Fibroblast of the aortic adventitia (primary cell): ENCODE results near the gene CAVIN4. TPM values are rescaled to one million over a fixed set of nuclear protein-coding genes. Genes with fewer than 3 reads are reported as not detected.

Experiments
- DNase-seq: peaks from one replicate; pipeline ENCODE4 v3.0.0-alpha.2; 2010; ENCODE audit warnings: low read depth
- H3K4me3 ChIP-seq: 2 replicates; pipeline ENCODE4 v1.5.1; 2011; ENCODE audit warnings: low read depth, mild to moderate bottlenecking, control low read depth, low read length, moderate library complexity
- CTCF ChIP-seq: IDR thresholded peaks from 2 replicates; pipeline ENCODE4 v1.5.1; 2011; ENCODE audit warnings: mild to moderate bottlenecking, low read length, control low read depth, inconsistent platforms; ENCODE audit not compliant: insufficient read depth
- total RNA-seq: library from RNA; depleted of rRNA; stranded (reverse); fragments of >200 nt; gene quantifications from 2 replicates; pipeline ENCODE4 v1.2.3, GENCODE V29; 2012; ENCODE audit warnings: low replicate concordance

CAVIN4 gene
- total RNA-seq, 1 donor, result 1.4 TPM

DNA sequence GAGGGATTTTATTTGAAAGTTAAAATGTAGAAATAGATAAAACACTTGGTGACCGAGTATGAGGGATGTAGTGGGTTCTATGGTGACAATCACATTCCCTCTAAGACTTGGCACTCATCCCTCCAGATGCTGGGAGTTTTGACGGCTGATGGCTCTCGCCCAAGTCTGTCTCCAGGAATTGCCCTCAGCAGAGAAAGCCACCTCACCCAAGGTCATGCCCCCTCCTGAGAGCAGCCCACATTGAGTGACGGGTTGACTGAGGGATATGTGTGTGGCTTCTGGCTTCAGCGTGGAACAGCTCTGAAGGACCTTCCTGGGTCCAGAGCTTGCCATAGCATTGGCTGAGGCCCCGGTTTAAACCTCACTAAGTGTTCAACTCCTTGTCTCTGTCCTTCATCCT is 19.4 kb downstream of the CAVIN4 start:
- no peak overlapping the region for H3K4me3 ChIP-seq
- no peak for TF ChIP-seq CTCF
- DNase-seq, result no peak

GRCh38 chr9:100598641-100599145 is 20.8 kb downstream of the CAVIN4 start:
- peak; percentile 77 for DNase-seq
- H3K4me3 ChIP-seq, result peak overlapping the region; percentile 66
- no peak for TF ChIP-seq CTCF

GRCh38 chr9:100600521-100601079 is 22.7 kb downstream of the CAVIN4 start:
- DNase-seq, result no peak
- no peak for TF ChIP-seq CTCF
- no peak overlapping the region for H3K4me3 ChIP-seq

GRCh38 chr9:100601216-100601615 is 23.3 kb downstream of the CAVIN4 start:
- DNase-seq, result peak; percentile 63
- peak; percentile 88 for TF ChIP-seq CTCF
- H3K4me3 ChIP-seq, result no peak overlapping the region

- DNase-seq, result peak; percentile 66
- no peak overlapping the region for H3K4me3 ChIP-seq
- peak; percentile 78 for TF ChIP-seq CTCF
These were observed 24.5 kb downstream of the CAVIN4 start for GRCh38 chr9:100602342-100602801.

GRCh38 chr9:100605405-100605804 is 27.5 kb downstream of the CAVIN4 start:
- TF ChIP-seq CTCF, result no peak
- no peak overlapping the region for H3K4me3 ChIP-seq
- DNase-seq, result no peak

- no peak for TF ChIP-seq CTCF
- no peak for DNase-seq
- H3K4me3 ChIP-seq, result no peak overlapping the region
These were observed 41.3 kb downstream of the CAVIN4 start for GRCh38 chr9:100619194-100619593.
